Left ventricle myocardium inferior (tissue), 1 donor: ENCODE results near the gene SLFN13. TPM values are rescaled to one million over a fixed set of nuclear protein-coding genes. Genes with fewer than 3 reads are reported as not detected.
"Not testable (repeated sequence)": the region's sequence is repeated elsewhere in the genome, so short reads cannot be mapped to it uniquely, and the experiment has no call there.

Source experiments
- DNase-seq: peaks from one replicate; pipeline ENCODE4 v3.0.0-alpha.2; 2020
- H3K27ac ChIP-seq: fragments of 200-600 bp; replicated peaks from 2 replicates; pipeline ENCODE4 v1.8.0; 2021
- H3K27me3 ChIP-seq: fragments of 200-600 bp; 2 replicates; pipeline ENCODE4 v1.8.0; 2021; ENCODE audit warnings: low read depth
- H3K36me3 ChIP-seq: fragments of 200-600 bp; 2 replicates; pipeline ENCODE4 v1.8.0; 2021
- H3K4me1 ChIP-seq: fragments of 200-600 bp; 2 replicates; pipeline ENCODE4 v1.8.0; 2021
- H3K4me3 ChIP-seq: fragments of 200-600 bp; 2 replicates; pipeline ENCODE4 v1.8.0; 2021; ENCODE audit warnings: mild to moderate bottlenecking, moderate library complexity
- H3K9me3 ChIP-seq: fragments of 200-600 bp; replicated peaks from 2 replicates; pipeline ENCODE4 v1.8.0; 2021
- CTCF ChIP-seq: fragments of 200-600 bp; IDR thresholded peaks from 2 replicates; pipeline ENCODE4 v1.8.0; 2021; ENCODE audit warnings: antibody characterized with exemption, mild to moderate bottlenecking, borderline replicate concordance
- intact Hi-C: fragments of 100-400 bp; cut with micrococcal nuclease; formaldehyde crosslinking; loops from one replicate; pipeline ENCODE4 v1.11.0; 2022
- total RNA-seq: library from RNA; stranded (reverse); fragmentation: NEBNext Ultra II Directional; extraction: Animal tissue kit (Norgen Biotek cat#: 25700); gene quantifications from one replicate; pipeline ENCODE4 v1.2.1, GENCODE V29; 2021
- donor health status: DM: no; HTN: yes; CAD: no; lungs with severe emphysema.

The SLFN13 gene
- total RNA-seq, 1 donor from 2014 or later: 3.4 TPM

- H3K4me3 ChIP-seq: no peak overlapping the region
- H3K4me1 ChIP-seq: no peaks in the 10 kb centered on the region
- TF ChIP-seq CTCF: no peak
- peaks cover 17% of the 10 kb centered on the region for H3K9me3 ChIP-seq
- no peak overlapping the region for H3K27ac ChIP-seq
- H3K36me3 ChIP-seq: no peaks in the 10 kb centered on the region
- DNase-seq: no peak
- H3K27me3 ChIP-seq: peaks cover 22% of the 10 kb centered on the region
- intact Hi-C loops: no loop called here
Measured at GRCh38 chr17:35468475-35468874, 19.9 kb upstream of the SLFN13 start.

GRCh38 chr17:35467824-35468223, 19.3 kb upstream of the SLFN13 start:
- TF ChIP-seq CTCF: no peak
- Histone ChIP-seq H3K27me3 (peaks cover 28% of the 10 kb centered on the region), H3K4me1 (no peaks in the 10 kb centered on the region), H3K36me3 (no peaks in the 10 kb centered on the region), H3K9me3 (peaks cover 12% of the 10 kb centered on the region), H3K4me3 (no peak overlapping the region), H3K27ac (no peak overlapping the region)
- no peak for DNase-seq
- intact Hi-C loops: no loop called here

DNA sequence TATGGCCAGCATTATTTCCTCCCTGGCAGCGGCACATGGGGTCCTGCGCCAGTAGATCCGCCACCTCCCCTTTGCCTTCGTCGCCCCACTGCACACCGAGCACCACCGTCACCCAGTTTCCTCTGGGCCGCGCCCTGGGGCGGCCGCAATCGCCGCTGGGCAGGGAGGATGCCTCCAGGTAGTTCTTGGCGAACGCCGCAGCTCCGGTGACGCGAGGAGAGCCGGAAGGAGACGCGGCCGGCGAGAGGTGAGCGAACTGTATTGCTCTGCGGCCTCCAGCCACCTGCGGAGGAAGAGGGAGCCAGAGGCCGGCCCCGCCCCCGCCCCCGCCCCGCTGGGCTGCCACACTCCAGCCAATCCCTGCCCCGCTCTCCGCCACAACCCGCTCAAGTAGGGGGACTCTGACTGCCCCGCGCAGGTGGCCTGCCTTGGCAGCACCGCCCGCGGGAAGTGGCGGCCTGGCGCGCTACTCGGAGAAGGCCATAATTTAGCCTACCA, 11.8 kb upstream of the SLFN13 start:
- H3K27ac ChIP-seq: no peak overlapping the region
- intact Hi-C loops: no loop called here
- H3K4me1 ChIP-seq: peaks cover 9% of the 10 kb centered on the region
- peak; percentile 25 for DNase-seq
- H3K9me3 ChIP-seq: no peaks in the 10 kb centered on the region
- H3K36me3 ChIP-seq: no peaks in the 10 kb centered on the region
- no peak for TF ChIP-seq CTCF
- peak overlapping the region; percentile 62 for H3K4me3 ChIP-seq
- peaks cover 74% of the 10 kb centered on the region for H3K27me3 ChIP-seq

DNA sequence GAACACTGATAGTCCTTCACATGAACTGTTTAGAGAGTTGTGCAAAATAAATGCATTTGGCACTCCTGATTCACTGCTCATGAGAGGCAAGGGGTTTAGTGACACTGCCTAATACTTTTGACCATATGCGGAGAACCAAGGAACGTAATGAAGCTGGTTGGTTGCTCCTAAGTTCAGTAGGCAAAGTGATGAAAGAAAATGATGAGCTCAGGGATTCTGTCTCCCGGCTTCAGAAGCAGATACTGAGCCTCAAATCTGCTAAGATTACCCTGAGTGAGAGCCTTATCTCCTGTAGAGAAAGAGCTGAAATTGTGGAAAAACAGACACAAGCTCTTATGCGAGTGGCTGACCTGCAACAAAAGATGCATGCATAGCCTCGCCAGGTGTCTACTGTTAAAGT, 5.5 kb upstream of the SLFN13 start:
- H3K27me3 ChIP-seq: peaks cover 53% of the 10 kb centered on the region
- DNase-seq, H3K27ac ChIP-seq, H3K4me3 ChIP-seq, intact Hi-C loops, H3K4me1 ChIP-seq, H3K9me3 ChIP-seq, H3K36me3 ChIP-seq: not testable (repeated sequence)

DNA sequence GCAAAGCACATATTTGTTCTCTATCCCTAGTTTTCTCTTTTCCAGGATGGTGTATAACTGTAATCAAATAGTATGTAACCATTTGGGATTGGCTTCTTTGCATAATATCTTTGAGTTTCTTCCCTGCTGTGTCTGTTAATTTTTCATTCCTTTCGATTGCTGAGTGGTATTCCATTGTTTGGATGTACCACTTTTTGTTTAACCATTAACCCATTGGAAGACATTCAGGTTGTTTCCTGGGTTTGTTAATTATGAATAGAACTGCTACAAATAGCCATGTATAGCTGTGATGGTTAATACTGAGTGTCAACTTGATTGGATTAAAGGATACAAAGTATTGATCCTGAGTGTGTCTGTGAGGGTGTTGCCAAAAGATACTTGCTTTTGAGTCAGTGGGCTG, 4.6 kb upstream of the SLFN13 start:
- Histone ChIP-seq H3K4me3 (no peak overlapping the region), H3K4me1 (peaks cover 15% of the 10 kb centered on the region), H3K27ac (no peak overlapping the region), H3K27me3 (peaks cover 53% of the 10 kb centered on the region), H3K9me3 (no peaks in the 10 kb centered on the region), H3K36me3 (no peaks in the 10 kb centered on the region)
- intact Hi-C loops: no loop called here
- TF ChIP-seq CTCF: no peak
- no peak for DNase-seq

GRCh38 chr17:35449371-35449931, 885 bp upstream of the SLFN13 start:
- Histone ChIP-seq H3K4me1 (peaks cover 25% of the 10 kb centered on the region), H3K4me3 (peak overlapping the region; percentile 70), H3K27me3 (peaks cover 64% of the 10 kb centered on the region), H3K36me3 (no peaks in the 10 kb centered on the region), H3K9me3 (no peaks in the 10 kb centered on the region), H3K27ac (no peak overlapping the region)
- TF ChIP-seq CTCF: no peak
- intact Hi-C loops: no loop called here
- DNase-seq: peak; percentile 22
